ENCODE data around the gene TOR1B. TPM values are rescaled to one million over a fixed set of nuclear protein-coding genes. Genes with fewer than 3 reads are reported as not detected.

The TOR1B gene
- total RNA-seq, 1 donor from 2014 or later, result 21.9 TPM

GRCh38 chr9:129841071-129841470 lies 38.1 kb downstream of the TOR1B start:
- no peak overlapping the region for H3K4me3 Mint-ChIP-seq
- intact Hi-C loops (cut with micrococcal nuclease), result no loop called here
- no peak for DNase-seq (ENCODE audit: low spot score)
- H3K27ac Mint-ChIP-seq, result no peak overlapping the region
- H3K9me3 Mint-ChIP-seq, result no peaks in the 10 kb centered on the region
- H3K27me3 Mint-ChIP-seq (ENCODE audit: insufficient read depth), result no peaks in the 10 kb centered on the region
- peaks cover 23% of the 10 kb centered on the region for H3K36me3 Mint-ChIP-seq (ENCODE audit: low read depth)
- H3K4me1 Mint-ChIP-seq (ENCODE audit: low read depth), result peaks cover 58% of the 10 kb centered on the region

DNA sequence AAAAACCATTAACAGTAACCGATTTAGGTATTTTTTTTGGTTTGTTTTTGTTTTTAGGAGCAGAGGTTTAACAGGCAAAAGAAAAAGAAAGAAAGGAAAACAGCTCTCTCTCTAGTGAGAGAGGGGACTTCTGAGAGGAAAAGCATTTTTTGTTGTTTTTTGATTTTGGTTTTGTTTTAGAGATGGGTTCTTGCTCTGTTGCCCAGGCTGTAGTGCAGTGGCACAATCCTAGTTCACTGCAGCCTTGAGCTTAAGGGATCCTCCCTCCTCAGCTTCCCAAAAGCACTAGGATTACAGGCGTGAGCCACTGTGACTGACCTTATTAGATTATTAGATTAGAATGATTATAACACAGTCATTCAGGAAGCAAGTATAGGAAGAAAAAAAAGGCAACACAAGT lies 42.4 kb downstream of the TOR1B start:
- H3K4me3 Mint-ChIP-seq, result peak overlapping the region; percentile 41
- intact Hi-C loops (cut with micrococcal nuclease), result no loop called here

GRCh38 chr9:129848712-129849441 lies 45.9 kb downstream of the TOR1B start:
- no peak overlapping the region for H3K4me3 Mint-ChIP-seq
- H3K27me3 Mint-ChIP-seq (ENCODE audit: insufficient read depth), result no peaks in the 10 kb centered on the region
- H3K4me1 Mint-ChIP-seq (ENCODE audit: low read depth), result peaks cover 24% of the 10 kb centered on the region
- peaks cover 28% of the 10 kb centered on the region for H3K36me3 Mint-ChIP-seq (ENCODE audit: low read depth)
- intact Hi-C loops (cut with micrococcal nuclease), result no loop called here
- no peaks in the 10 kb centered on the region for H3K9me3 Mint-ChIP-seq
- no peak for DNase-seq (ENCODE audit: low spot score)
- peak overlapping the region; percentile 13 for H3K27ac Mint-ChIP-seq

More for the DNA sequence above, 42.4 kb downstream of the TOR1B start:
- Mint-ChIP-seq H3K36me3 (ENCODE audit: low read depth) (peaks cover 14% of the 10 kb centered on the region), H3K4me1 (ENCODE audit: low read depth) (peaks cover 22% of the 10 kb centered on the region), H3K9me3 (no peaks in the 10 kb centered on the region), H3K27me3 (ENCODE audit: insufficient read depth) (no peaks in the 10 kb centered on the region), H3K27ac (peak overlapping the region; percentile 91)
- no peak for DNase-seq (ENCODE audit: low spot score)

- Mint-ChIP-seq H3K9me3 (no peaks in the 10 kb centered on the region), H3K36me3 (ENCODE audit: low read depth) (peaks cover 38% of the 10 kb centered on the region), H3K4me1 (ENCODE audit: low read depth) (peaks cover 31% of the 10 kb centered on the region), H3K4me3 (no peak overlapping the region), H3K27ac (no peak overlapping the region), H3K27me3 (ENCODE audit: insufficient read depth) (no peaks in the 10 kb centered on the region)
- DNase-seq (ENCODE audit: low spot score), result no peak
- intact Hi-C loops (cut with micrococcal nuclease), result no loop called here
These were observed 46.9 kb downstream of the TOR1B start for GRCh38 chr9:129849901-129850300.

GRCh38 chr9:129850821-129851550 lies 48.0 kb downstream of the TOR1B start:
- no peak overlapping the region for H3K27ac Mint-ChIP-seq

DNA sequence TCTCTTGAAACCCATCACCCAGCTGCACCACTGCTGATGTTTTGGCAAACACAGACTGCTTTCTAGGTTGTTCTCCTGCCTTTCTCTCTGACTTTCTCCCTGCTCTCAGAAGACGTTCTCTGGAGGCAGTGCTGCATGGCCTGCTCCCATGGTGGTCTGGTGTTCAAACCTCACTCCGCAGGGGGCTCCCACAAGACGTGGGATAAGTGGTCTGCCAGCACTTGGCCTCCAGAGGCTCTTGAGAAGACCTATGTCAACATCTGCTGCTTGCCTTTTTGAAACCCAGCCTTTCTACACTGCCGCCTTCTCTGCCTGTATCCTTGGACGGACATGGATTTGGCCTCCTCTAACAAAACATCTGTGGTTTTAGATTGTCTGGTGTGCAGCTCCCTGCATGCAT lies 48.8 kb downstream of the TOR1B start:
- H3K4me3 Mint-ChIP-seq, result no peak overlapping the region
- intact Hi-C loops (cut with micrococcal nuclease), result no loop called here
- peaks cover 31% of the 10 kb centered on the region for H3K4me1 Mint-ChIP-seq (ENCODE audit: low read depth)
- H3K9me3 Mint-ChIP-seq, result no peaks in the 10 kb centered on the region
- DNase-seq (ENCODE audit: low spot score), result no peak
- peaks cover 48% of the 10 kb centered on the region for H3K36me3 Mint-ChIP-seq (ENCODE audit: low read depth)
- peak overlapping the region; percentile 41 for H3K27ac Mint-ChIP-seq
- no peaks in the 10 kb centered on the region for H3K27me3 Mint-ChIP-seq (ENCODE audit: insufficient read depth)

More at GRCh38 chr9:129850821-129851550, 48.0 kb downstream of the TOR1B start:
- no peak for DNase-seq (ENCODE audit: low spot score)
- H3K27me3 Mint-ChIP-seq (ENCODE audit: insufficient read depth), result no peaks in the 10 kb centered on the region
- H3K4me3 Mint-ChIP-seq, result no peak overlapping the region
- H3K36me3 Mint-ChIP-seq (ENCODE audit: low read depth), result peaks cover 43% of the 10 kb centered on the region
- intact Hi-C loops (cut with micrococcal nuclease), result no loop called here
- peaks cover 24% of the 10 kb centered on the region for H3K4me1 Mint-ChIP-seq (ENCODE audit: low read depth)
- H3K9me3 Mint-ChIP-seq, result no peaks in the 10 kb centered on the region

DNA sequence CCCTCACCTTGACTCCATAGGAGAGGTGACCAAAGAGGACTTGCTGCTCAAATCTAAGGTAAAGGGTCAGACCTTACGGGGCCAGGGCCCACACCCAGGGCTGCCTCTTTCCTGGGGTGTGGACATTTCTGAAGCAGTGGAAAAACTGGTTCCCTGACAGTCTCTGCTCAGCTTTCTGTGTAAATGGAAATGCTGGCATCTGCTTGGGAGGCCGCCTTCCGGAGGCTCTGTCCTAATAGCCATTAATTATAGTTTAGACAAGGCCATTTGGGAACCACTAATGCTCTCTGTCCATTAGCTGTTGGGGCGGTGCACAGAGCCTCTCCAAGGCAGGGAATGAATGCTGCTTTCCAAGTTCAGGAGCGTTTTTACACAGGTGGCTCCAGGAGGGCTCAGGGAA lies 49.6 kb downstream of the TOR1B start:
- Mint-ChIP-seq H3K4me1 (ENCODE audit: low read depth) (peaks cover 36% of the 10 kb centered on the region), H3K27ac (no peak overlapping the region)

GRCh38 chr9:129853614-129854013 lies 50.6 kb downstream of the TOR1B start:
- peaks cover 62% of the 10 kb centered on the region for H3K36me3 Mint-ChIP-seq (ENCODE audit: low read depth)
- no peak for DNase-seq (ENCODE audit: low spot score)
- H3K27me3 Mint-ChIP-seq (ENCODE audit: insufficient read depth), result no peaks in the 10 kb centered on the region
- peak overlapping the region; percentile 21 for H3K27ac Mint-ChIP-seq
- intact Hi-C loops (cut with micrococcal nuclease), result no loop called here
- H3K9me3 Mint-ChIP-seq, result no peaks in the 10 kb centered on the region
- H3K4me3 Mint-ChIP-seq, result no peak overlapping the region
- peaks cover 36% of the 10 kb centered on the region for H3K4me1 Mint-ChIP-seq (ENCODE audit: low read depth)

More for the DNA sequence above, 49.6 kb downstream of the TOR1B start:
- H3K9me3 Mint-ChIP-seq, result no peaks in the 10 kb centered on the region
- intact Hi-C loops (cut with micrococcal nuclease), result no loop called here
- H3K36me3 Mint-ChIP-seq (ENCODE audit: low read depth), result peaks cover 55% of the 10 kb centered on the region
- no peak for DNase-seq (ENCODE audit: low spot score)
- H3K27me3 Mint-ChIP-seq (ENCODE audit: insufficient read depth), result no peaks in the 10 kb centered on the region
- no peak overlapping the region for H3K4me3 Mint-ChIP-seq

DNA sequence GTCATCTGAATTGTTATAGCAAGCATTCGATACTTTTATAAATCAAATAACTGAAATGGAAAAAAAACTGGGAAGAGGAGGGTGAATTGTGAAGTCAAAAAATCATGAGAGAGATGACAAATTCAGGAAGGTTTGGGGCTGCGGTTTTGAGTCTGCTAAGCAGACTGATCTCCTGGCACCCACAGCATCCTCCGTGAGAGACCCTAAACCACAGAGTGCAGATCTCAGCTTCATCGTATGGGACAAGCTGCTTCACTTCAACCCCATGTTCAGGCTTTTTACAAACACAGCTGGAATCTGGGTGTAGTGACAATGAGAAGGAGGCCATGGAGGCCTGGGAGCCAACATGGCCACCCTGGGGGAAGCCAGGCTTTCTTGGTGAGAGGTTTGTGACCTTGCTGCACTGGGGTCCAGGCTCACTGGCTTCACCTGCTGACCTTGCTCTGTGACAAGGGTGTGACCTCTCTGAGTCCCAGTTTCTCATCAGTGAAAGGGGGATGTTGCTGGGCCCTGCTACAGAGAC lies 51.7 kb downstream of the TOR1B start:
- H3K4me1 Mint-ChIP-seq (ENCODE audit: low read depth), result peaks cover 36% of the 10 kb centered on the region
- peak overlapping the region; percentile 66 for H3K27ac Mint-ChIP-seq
- H3K9me3 Mint-ChIP-seq, result no peaks in the 10 kb centered on the region
- intact Hi-C loops (cut with micrococcal nuclease), result no loop called here
- H3K27me3 Mint-ChIP-seq (ENCODE audit: insufficient read depth), result no peaks in the 10 kb centered on the region
- no peak for DNase-seq (ENCODE audit: low spot score)
- H3K4me3 Mint-ChIP-seq, result no peak overlapping the region
- H3K36me3 Mint-ChIP-seq (ENCODE audit: low read depth), result peaks cover 64% of the 10 kb centered on the region

GRCh38 chr9:129857207-129857606 lies 54.2 kb downstream of the TOR1B start:
- DNase-seq (ENCODE audit: low spot score), result no peak
- Mint-ChIP-seq H3K27ac (no peak overlapping the region), H3K4me3 (no peak overlapping the region), H3K36me3 (ENCODE audit: low read depth) (peaks cover 64% of the 10 kb centered on the region), H3K27me3 (ENCODE audit: insufficient read depth) (no peaks in the 10 kb centered on the region), H3K9me3 (no peaks in the 10 kb centered on the region), H3K4me1 (ENCODE audit: low read depth) (peaks cover 54% of the 10 kb centered on the region)
- intact Hi-C loops (cut with micrococcal nuclease), result no loop called here

GRCh38 chr9:129858167-129858962 lies 55.4 kb downstream of the TOR1B start:
- H3K27ac Mint-ChIP-seq, result peak overlapping the region; percentile 55
- no peak for DNase-seq (ENCODE audit: low spot score)
- no peak overlapping the region for H3K4me3 Mint-ChIP-seq
- H3K9me3 Mint-ChIP-seq, result no peaks in the 10 kb centered on the region
- no peaks in the 10 kb centered on the region for H3K27me3 Mint-ChIP-seq (ENCODE audit: insufficient read depth)
- intact Hi-C loops (cut with micrococcal nuclease), result no loop called here
- peaks cover 52% of the 10 kb centered on the region for H3K4me1 Mint-ChIP-seq (ENCODE audit: low read depth)
- peaks cover 62% of the 10 kb centered on the region for H3K36me3 Mint-ChIP-seq (ENCODE audit: low read depth)
